ENCODE measurements around the gene CYP4V2.
"Not testable (repeated sequence)": the region's sequence is repeated elsewhere in the genome, so short reads cannot be mapped to it uniquely, and the experiment has no call there.

The CYP4V2 gene

DNA sequence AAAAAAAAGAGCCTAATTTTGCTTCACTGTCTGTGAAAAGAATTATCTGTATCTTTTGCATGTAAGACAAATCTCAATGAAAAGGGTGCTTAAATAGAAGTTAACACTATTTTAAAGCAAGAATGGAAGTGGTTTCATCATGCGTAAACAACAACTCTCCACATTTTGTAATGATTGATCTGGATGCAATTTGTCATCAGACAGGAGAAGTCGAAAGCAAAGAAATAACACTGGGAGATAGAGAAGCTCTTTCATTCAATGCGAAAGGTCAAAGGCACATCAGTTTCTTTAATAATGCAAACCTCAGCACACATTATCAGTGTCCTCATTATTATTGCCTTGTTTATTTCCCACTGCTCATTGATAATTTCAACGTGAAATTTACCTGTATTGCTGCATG lies 44.8 kb downstream of the CYP4V2 start:
- DNase-seq: no peak

GRCh38 chr4:186240452-186240847 lies 49.1 kb downstream of the CYP4V2 start:
- DNase-seq: no peak

DNA sequence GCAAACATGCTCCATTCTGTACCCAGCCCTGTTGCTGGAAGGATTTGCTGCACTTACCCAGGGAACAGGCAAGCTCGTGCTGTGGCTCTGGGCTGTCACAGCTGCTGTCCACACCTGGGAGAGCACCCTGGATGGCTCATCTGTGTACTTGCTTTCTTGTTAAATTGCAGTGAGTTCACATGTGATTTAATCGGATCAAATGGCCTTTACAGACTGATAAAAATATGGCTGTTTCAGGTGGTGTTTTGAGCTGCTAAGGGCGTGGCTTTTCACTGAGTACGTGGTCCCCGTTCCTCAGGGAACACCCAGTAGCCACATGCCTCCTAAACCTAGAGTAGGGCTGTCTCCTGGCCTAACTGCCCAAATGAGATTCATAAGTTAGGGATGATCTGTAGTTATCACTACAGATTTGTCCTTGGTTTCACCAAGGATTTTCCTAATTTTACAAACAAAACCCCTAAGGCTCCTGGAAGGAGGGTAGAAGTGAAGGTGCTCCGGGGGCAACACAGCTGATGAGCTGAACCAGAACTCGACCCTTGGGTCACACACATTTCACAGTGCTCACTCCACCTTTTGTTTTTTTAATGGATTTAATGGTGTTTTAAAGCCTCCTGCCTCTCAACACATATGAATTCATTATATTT lies 49.6 kb downstream of the CYP4V2 start:
- no peak for DNase-seq

GRCh38 chr4:186241616-186242015 lies 50.2 kb downstream of the CYP4V2 start:
- no peak for DNase-seq

DNA sequence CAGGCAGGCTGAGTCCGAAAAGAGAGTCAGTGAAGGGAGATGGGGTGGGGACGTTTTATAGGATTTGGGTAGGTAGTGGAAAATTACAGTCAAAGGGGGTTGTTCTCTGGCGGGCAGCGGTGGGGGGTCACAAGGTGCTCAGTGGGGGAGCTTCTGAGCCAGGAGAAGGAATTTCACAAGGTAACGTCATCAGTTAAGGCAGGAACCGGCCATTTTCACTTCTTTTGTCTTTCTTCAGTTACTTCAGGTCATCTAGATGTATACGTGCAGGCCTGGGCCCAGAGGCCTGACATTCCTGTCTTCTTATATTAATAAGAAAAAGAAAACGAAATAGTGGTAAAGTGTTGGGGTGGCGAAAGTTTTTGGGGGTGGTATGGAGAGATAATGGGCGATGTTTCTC lies 50.7 kb downstream of the CYP4V2 start:
- DNase-seq: not testable (repeated sequence)

- no peak for DNase-seq
Observed at GRCh38 chr4:186243331-186243730, 52.0 kb downstream of the CYP4V2 start.

- DNase-seq: no peak
Observed at GRCh38 chr4:186244835-186245234, 53.5 kb downstream of the CYP4V2 start.

DNA sequence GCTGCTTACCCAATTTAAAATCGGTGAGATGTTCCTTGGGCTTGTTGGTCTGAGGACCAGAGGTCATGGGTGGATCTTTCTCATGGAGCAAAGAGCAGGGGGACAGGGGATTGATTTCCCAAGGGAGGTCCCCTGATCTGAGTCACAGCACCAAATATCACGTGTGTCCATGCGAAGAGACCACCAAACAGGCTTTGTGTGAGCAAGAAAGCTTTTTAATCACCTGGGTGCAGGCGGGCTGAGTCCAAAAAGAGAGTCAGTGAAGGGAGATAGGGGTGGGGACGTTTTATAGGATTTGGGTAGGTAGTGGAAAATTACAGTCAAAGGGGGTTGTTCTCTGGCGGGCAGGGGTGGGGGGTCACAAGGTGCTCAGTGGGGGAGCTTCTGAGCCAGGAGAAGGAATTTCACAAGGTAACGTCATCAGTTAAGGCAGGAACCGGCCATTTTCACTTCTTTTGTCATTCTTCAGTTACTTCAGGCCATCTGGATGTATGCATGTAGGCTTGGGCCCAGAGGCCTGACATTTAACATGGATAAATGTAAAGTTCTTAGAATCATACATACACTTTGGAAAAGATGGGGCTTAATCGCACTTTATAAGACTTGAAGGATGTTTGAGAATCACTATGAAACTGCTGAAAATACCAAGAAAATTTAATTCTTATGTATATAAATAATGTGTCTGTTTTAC lies 55.8 kb downstream of the CYP4V2 start:
- not testable (repeated sequence) for DNase-seq

DNA sequence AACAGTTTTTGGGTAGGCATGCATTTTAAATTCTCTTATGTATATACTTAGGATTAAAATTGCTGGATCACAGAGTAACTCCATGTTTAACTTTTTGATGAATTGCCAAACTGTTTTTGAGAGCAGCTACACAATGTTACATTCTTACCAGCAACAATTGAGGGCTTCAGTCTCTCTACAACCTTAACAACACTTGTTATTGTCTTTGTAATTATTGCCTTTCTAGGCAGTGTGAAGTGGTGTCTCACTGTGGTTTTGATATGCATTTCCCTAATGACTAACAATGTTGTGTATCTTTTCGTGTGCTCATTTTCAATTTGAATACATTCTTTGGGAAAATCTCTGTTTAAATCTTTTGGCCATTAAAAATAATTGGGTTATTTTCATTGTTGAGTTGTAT lies 57.3 kb downstream of the CYP4V2 start:
- no peak for DNase-seq

DNA sequence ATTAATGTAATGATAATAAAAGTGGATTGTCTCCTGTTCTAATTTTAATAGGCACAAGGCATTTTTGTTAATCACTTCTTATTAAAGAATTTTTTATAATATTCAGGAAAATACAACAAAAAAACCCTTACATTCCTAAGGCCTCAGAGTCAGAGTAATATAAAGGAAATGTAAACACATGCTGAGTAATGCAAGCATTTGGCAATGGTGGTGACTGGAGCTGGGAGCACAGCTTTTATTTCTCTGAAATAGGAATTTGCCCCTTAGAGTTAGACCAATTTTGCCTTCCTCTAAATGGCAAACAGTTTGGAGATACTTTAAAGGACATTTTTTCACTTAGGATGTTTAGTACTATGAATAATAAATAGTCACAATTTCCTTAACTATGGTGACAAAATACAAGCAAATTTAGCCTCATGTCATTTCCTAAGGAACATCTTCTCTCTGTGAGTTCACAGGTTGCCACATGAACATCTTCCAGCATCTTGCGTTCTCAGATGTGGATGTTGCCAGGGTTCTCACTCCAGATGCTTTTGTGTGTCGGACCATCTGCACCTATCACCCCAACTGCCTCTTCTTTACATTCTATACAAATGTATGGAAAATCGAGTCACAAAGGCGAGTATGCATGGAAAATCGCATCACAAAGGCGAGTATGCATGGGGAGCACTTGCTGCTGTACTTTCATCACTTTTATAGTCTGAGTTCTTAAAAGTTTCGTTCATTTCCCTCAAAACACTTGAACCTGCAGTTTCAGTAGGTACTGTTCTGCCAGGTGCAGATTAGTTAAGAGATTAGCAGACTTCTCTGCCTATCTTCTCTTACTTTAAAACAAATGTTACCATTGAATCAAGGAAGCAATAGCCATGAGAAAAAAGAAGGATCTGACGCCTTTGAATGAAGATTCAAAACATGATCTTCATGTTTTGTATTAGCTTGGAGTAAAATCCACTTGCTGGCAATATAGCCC lies 58.7 kb downstream of the CYP4V2 start:
- no peak for DNase-seq

GRCh38 chr4:186250760-186251159 lies 59.4 kb downstream of the CYP4V2 start:
- DNase-seq: no peak

- DNase-seq: no peak
Observed at GRCh38 chr4:186255122-186255521, 63.8 kb downstream of the CYP4V2 start.

DNA sequence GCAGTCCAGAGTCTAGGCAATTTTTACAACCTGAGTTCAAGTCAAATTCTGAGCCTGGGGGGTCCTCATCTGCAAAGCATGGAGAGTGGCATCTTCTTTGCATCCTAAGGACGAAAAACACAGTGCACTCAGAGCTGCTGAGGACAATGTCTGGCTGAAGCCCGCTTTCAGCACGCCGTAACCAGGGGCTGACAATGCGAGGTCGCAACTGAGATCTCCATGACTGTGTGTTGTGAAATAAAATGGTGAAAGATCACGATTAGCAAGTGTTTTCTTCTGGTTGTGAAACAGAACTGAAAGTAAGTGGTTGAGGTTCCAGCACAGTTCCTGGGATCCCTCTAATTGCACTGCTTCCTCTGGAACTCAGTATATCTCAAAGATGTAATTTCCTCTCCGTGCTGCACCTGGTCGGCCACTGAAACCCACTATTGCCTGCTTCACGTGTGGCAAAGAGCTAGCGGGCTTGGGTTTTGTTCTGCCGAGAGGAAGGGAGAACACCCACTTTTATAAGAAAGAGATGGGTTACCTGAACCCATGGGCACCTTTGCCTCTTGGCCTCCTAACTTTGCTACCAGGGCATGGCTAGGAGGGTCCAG lies 66.9 kb downstream of the CYP4V2 start:
- no peak for DNase-seq

DNA sequence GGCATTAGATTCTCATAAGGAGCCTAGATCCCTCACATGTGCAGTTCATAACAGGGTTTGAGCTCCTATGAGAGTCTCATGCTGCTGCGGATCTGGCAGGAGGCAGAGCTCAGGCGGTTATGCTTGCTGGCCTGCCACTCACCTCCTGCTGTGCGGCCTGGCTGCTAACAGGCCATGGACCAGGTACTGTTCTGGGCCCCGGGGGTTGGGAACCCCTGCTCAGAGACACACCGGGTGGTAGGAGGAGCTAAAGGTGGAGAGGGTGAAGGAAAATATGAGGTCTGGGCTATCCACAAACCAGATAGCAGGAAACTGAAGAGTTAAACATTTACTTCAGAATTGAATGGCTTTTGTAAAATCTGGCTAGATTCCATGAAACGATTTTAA lies 68.7 kb downstream of the CYP4V2 start:
- no peak for DNase-seq
